GM06990 (cell line): ENCODE measurements around the gene EHMT1.
"Not testable (repeated sequence)": the region's sequence is repeated elsewhere in the genome, so short reads cannot be mapped to it uniquely, and the experiment has no call there.

Experiments used
- DNase-seq: peaks from one replicate; pipeline ENCODE4 v3.0.0-alpha.2; 2011; ENCODE audit not compliant: insufficient read length; ENCODE audit errors: extremely low read depth
- H3K27me3 ChIP-seq: replicated peaks from 2 replicates; pipeline ENCODE4 v1.6.0; 2011; ENCODE audit warnings: low read length; ENCODE audit not compliant: control insufficient read depth, insufficient read depth
- H3K36me3 ChIP-seq: 2 replicates; pipeline ENCODE4 v1.5.1; 2011; ENCODE audit warnings: low read length; ENCODE audit not compliant: control insufficient read depth, insufficient read depth
- H3K4me3 ChIP-seq: replicated peaks from 2 replicates; pipeline ENCODE4 v1.5.1; 2011; ENCODE audit warnings: low read depth, mild to moderate bottlenecking, control low read depth, low read length
- TF ChIP-seq, protein P1 (sequence below): IDR thresholded peaks from 2 replicates; pipeline ENCODE4 v1.5.1; 2011; ENCODE audit warnings: low read length, control low read depth, mild to moderate bottlenecking, inconsistent platforms; ENCODE audit not compliant: insufficient read depth, poor library complexity, severe bottlenecking

EHMT1 gene

DNA sequence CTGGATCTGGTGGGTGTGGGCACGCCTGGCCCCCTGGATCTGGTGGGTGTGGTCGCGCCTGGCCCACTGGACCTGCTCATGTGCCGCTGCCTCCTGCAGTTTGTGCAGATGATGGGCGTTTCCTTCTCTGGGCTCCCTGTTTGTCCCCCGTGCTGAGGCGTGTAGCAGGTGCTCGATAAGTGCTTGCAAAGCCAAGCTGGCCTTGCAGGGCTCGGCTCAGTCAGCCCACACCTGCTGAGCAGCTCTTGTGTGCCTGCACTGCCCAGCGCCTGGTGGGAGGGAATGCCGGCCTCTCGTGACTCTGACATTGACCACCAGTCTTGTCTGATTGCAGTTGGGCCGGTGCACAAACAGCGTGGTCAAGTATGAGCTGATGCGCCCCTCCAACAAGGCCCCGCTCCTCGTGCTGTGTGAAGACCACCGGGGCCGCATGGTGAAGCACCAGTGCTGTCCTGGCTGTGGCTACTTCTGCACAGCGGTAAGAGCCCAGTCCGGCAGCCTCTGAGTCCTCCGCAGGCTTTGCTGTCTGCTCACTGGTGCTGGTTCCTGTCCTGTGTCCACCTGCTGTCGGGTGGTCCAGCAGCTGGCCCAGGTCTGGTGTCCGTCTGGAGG, 156.1 kb downstream of the EHMT1 start:
- H3K27me3 ChIP-seq, result no peaks in the 10 kb centered on the region
- TF ChIP-seq, protein P1, sequence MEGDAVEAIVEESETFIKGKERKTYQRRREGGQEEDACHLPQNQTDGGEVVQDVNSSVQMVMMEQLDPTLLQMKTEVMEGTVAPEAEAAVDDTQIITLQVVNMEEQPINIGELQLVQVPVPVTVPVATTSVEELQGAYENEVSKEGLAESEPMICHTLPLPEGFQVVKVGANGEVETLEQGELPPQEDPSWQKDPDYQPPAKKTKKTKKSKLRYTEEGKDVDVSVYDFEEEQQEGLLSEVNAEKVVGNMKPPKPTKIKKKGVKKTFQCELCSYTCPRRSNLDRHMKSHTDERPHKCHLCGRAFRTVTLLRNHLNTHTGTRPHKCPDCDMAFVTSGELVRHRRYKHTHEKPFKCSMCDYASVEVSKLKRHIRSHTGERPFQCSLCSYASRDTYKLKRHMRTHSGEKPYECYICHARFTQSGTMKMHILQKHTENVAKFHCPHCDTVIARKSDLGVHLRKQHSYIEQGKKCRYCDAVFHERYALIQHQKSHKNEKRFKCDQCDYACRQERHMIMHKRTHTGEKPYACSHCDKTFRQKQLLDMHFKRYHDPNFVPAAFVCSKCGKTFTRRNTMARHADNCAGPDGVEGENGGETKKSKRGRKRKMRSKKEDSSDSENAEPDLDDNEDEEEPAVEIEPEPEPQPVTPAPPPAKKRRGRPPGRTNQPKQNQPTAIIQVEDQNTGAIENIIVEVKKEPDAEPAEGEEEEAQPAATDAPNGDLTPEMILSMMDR, result no peak
- no peak overlapping the region for H3K4me3 ChIP-seq
- no peak for DNase-seq
- peaks cover 44% of the 10 kb centered on the region for H3K36me3 ChIP-seq

DNA sequence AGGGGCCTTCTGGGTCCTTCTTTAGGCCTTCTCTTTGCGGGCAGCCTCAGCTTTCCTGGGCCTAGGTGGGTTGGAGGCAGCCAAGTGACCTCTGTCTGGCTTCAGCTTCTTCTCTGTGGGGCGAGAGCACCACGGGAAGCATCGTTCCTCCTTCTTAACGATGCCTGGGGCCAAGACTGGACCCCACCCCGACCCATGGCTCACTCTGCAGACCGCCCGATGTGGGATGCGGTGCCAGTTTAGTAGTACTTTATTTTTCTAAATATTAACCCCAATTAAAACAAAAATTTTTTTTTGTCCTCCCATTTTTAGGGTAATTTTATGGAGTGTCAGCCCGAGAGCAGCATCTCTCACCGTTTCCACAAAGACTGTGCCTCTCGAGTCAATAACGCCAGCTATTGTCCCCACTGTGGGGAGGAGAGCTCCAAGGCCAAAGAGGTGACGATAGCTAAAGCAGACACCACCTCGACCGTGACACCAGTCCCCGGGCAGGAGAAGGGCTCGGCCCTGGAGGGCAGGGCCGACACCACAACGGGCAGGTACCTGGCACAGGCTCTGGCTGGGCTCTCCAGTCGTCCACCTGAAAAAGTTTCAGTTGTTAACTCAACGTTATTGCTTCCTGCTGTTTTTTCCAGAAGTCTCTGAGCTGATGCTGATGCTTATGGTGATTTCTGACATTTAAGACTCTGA, 157.6 kb downstream of the EHMT1 start:
- Histone ChIP-seq H3K36me3 (peaks cover 42% of the 10 kb centered on the region), H3K4me3 (no peak overlapping the region), H3K27me3 (no peaks in the 10 kb centered on the region)
- TF ChIP-seq, protein P1, result no peak
- DNase-seq, result no peak

DNA sequence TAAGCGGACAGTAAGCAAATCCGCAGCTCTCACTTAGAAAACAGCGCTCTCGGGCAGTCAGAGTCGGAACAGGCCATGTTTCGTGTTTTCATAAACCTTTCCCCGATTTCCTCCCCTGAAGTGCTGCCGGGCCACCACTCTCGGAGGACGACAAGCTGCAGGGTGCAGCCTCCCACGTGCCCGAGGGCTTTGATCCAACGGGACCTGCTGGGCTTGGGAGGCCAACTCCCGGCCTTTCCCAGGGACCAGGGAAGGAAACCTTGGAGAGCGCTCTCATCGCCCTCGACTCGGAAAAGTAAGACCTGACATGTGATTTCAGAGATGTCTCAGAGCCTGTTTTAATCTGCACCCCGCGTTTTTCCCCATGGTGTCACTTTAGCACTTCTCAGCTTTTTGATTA, 159.0 kb downstream of the EHMT1 start:
- Histone ChIP-seq H3K27me3 (no peaks in the 10 kb centered on the region), H3K4me3 (no peak overlapping the region), H3K36me3 (peaks cover 47% of the 10 kb centered on the region)
- no peak for DNase-seq
- TF ChIP-seq, protein P1, result no peak

DNA sequence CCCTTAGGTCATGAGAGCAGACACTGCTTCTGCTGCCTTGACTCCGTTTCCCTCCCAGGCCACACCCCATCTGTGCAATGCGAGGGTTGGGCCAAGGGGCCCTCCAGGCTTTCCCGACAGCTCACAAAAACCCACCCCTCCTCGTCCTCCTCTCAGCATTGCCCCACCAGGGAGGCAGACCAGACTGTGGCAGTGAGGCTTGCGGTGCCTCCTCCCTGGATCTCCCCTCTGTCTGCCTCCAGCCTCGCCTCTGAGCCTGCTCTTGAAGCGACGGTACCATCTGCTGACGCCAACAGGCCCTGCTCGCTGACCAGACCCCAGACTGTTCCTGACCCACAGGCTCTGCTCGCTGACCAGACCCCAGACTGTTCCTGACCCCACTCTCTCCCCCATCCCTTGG, 159.5 kb downstream of the EHMT1 start:
- no peak for DNase-seq
- H3K27me3 ChIP-seq, result no peaks in the 10 kb centered on the region
- TF ChIP-seq, protein P1, result no peak
- H3K36me3 ChIP-seq, result peaks cover 51% of the 10 kb centered on the region
- H3K4me3 ChIP-seq, result no peak overlapping the region

DNA sequence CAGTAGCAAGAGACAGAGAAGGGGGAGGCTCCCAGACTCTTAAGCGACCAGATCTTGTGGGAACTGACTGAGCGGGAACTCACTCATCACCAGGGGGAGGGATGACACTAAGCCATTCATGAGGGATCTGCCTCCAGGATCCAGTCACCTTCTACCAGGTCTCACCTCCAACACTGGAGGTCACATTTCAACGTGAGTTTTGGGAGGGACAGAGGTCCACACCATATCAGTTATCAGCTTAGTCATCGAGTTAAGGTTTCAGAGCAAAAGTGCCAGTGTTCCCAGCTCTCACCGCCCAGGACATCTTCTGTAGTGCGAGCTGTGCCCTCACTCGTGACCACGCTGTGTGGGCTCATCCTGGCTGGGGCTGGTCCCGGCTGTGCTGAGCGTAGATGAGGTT, 160.1 kb downstream of the EHMT1 start:
- Histone ChIP-seq H3K36me3 (peaks cover 51% of the 10 kb centered on the region), H3K27me3 (no peaks in the 10 kb centered on the region), H3K4me3 (no peak overlapping the region)
- TF ChIP-seq, protein P1, result no peak
- no peak for DNase-seq

DNA sequence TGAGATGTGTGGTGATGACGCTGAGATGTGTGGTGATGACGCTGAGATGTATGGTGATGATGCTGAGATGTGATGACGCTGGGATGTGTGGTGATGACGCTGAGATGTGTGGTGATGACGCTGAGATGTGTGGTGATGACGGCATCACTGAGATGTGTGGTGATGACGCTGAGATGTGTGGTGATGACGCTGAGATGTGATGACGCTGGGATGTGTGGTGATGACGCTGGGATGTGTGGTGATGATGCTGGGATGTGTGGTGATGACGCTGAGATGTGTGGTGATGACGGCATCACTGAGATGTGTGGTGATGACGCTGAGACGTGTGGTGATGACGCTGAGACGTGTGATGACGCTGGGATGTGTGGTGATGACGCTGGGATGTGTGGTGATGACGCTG, 161.2 kb downstream of the EHMT1 start:
- not testable (repeated sequence) for H3K4me3 ChIP-seq, DNase-seq
- peaks cover 54% of the 10 kb centered on the region for H3K36me3 ChIP-seq

More for the DNA sequence above, 161.2 kb downstream of the EHMT1 start:
- not testable (repeated sequence) for H3K27me3 ChIP-seq
